OCI-LY7 (cell line): ENCODE measurements around the gene AGAP3. TPM values are rescaled to one million over a fixed set of nuclear protein-coding genes. Genes with fewer than 3 reads are reported as not detected.
"Not testable (repeated sequence)": the region's sequence is repeated elsewhere in the genome, so short reads cannot be mapped to it uniquely, and the experiment has no call there.

Experiments
- BruUV-seq: library from RNA; stranded (reverse); fragments of 400-500 nt; replicated peaks from 2 replicates; lab custom pipeline; 2021; lab: Mats Ljungman, UMichigan
- CTCF ChIA-PET: fragments of 300-600 bp; sonication (Branson Sonifier 250); formaldehyde crosslinking; loops from one replicate; lab custom pipeline; 2022; ENCODE audit warnings: antibody characterized with exemption; ENCODE audit not compliant: unreplicated experiment; lab: Charles Lee
- POLR2A ChIA-PET: fragments of 300-600 bp; sonication (Branson Sonifier 250); formaldehyde crosslinking; loops from one replicate; lab custom pipeline; 2022; ENCODE audit warnings: antibody characterized with exemption; lab: Charles Lee
- DNase-seq: peaks from one replicate; pipeline ENCODE4 v3.0.0-alpha.2; 2015; ENCODE audit warnings: low spot score
- H2AFZ ChIP-seq: fragments of 200-600 bp; sonication (generic), shearing (Covaris generic); 2 replicates; pipeline ENCODE4 v1.6.1; 2014; ENCODE audit warnings: mild to moderate bottlenecking, antibody characterized with exemption, low read length, moderate library complexity
- H3K27ac ChIP-seq: fragments of 200-600 bp; sonication (generic); 2 replicates; pipeline ENCODE4 v1.5.1; 2014; ENCODE audit warnings: mixed run types, low read depth, mild to moderate bottlenecking, moderate library complexity, low read length, inconsistent platforms; ENCODE audit not compliant: poor library complexity, severe bottlenecking
- H3K36me3 ChIP-seq: fragments of 200-600 bp; sonication (generic); 2 replicates; pipeline ENCODE4 v1.6.1; 2014; ENCODE audit warnings: mild to moderate bottlenecking, antibody characterized with exemption, low read length, moderate library complexity, mixed read lengths; ENCODE audit not compliant: insufficient read depth
- H3K4me1 ChIP-seq: fragments of 200-600 bp; sonication (generic); 2 replicates; pipeline ENCODE4 v1.5.1; 2014; ENCODE audit warnings: mild to moderate bottlenecking, low read length; ENCODE audit not compliant: insufficient read depth, poor library complexity, severe bottlenecking
- H3K4me2 ChIP-seq: fragments of 200-600 bp; sonication (generic); 2 replicates; pipeline ENCODE4 v1.6.1; 2014; ENCODE audit warnings: mild to moderate bottlenecking, low read length
- H3K4me3 ChIP-seq: fragments of 200-600 bp; sonication (generic); 2 replicates; pipeline ENCODE4 v1.5.1; 2014; ENCODE audit warnings: mild to moderate bottlenecking, low read depth, low read length; ENCODE audit not compliant: poor library complexity, severe bottlenecking
- H3K79me2 ChIP-seq: fragments of 200-600 bp; sonication (generic); 2 replicates; pipeline ENCODE4 v1.6.1; 2016; ENCODE audit warnings: low read depth, mild to moderate bottlenecking, low read length, moderate library complexity, mixed read lengths; ENCODE audit not compliant: insufficient read depth
- H3K9me2 ChIP-seq: fragments of 200-600 bp; sonication (generic); 2 replicates; pipeline ENCODE4 v1.6.1; 2016; ENCODE audit warnings: mild to moderate bottlenecking, low read length, mixed read lengths; ENCODE audit not compliant: insufficient read depth
- H3K9me3 ChIP-seq: fragments of 200-600 bp; sonication (generic); 2 replicates; pipeline ENCODE4 v1.6.1; 2014; ENCODE audit warnings: mild to moderate bottlenecking, mixed run types, low read length, mixed read lengths
- H4K20me1 ChIP-seq: fragments of 200-600 bp; sonication (generic); 2 replicates; pipeline ENCODE4 v1.6.1; 2014; ENCODE audit warnings: mild to moderate bottlenecking, antibody characterized with exemption, low read length, moderate library complexity, mixed read lengths; ENCODE audit not compliant: insufficient read depth
- CTCF ChIP-seq: fragments of 200-600 bp; sonication (generic); conservative IDR thresholded peaks from 2 replicates; pipeline ENCODE4 v1.5.1; 2014; ENCODE audit warnings: mild to moderate bottlenecking, antibody characterized with exemption, low read length, moderate library complexity, mixed read lengths
- EZH2phosphoT487 ChIP-seq: fragments of 200-600 bp; sonication (generic); IDR thresholded peaks from 2 replicates; pipeline ENCODE4 v1.6.1; 2018; ENCODE audit warnings: low read depth, borderline replicate concordance, mild to moderate bottlenecking, mixed run types, antibody characterized with exemption, low read length, moderate library complexity, mixed read lengths
- intact Hi-C: fragments of 100-400 bp; cut with micrococcal nuclease; formaldehyde crosslinking; loops from one replicate; pipeline ENCODE4 v1.10.0; 2022; ENCODE audit not compliant: unreplicated experiment
- total RNA-seq, 2 experiments: library from RNA; depleted of rRNA in 1 of 2; stranded (reverse); fragments of >200 nt in 1 of 2; shearing (Covaris generic) in 1 of 2; gene quantifications; 2 replicates each; pipeline ENCODE4 v1.2.3, GENCODE V29; 2014 to 2022

The AGAP3 gene
- total RNA-seq, 2 experiments from 2014 or later = 4.8 to 30.9 TPM

- POLR2A ChIA-PET = no interaction called here
- Histone ChIP-seq H3K36me3 (peaks cover 14% of the 10 kb centered on the region), H3K9me3 (no peaks in the 10 kb centered on the region), H3K4me2 (no peak overlapping the region), H4K20me1 (no peaks in the 10 kb centered on the region), H3K9me2 (no peaks in the 10 kb centered on the region), H3K27ac (no peak overlapping the region), H3K4me3 (no peak overlapping the region), H2AFZ (no peak overlapping the region), H3K79me2 (no peaks in the 10 kb centered on the region), H3K4me1 (no peaks in the 10 kb centered on the region)
- CTCF ChIA-PET = no interaction called here
- no TSS peak for BruUV-seq
- DNase-seq = no peak
- intact Hi-C loops = no loop called here
- TF ChIP-seq EZH2phosphoT487 = no peak
- no peak for TF ChIP-seq CTCF
Observed at GRCh38 chr7:151039850-151040548, 46.3 kb upstream of the AGAP3 start.

- intact Hi-C loops = no loop called here
- H2AFZ ChIP-seq = no peak overlapping the region
- no peak overlapping the region for H3K4me3 ChIP-seq
- H3K9me3 ChIP-seq = no peaks in the 10 kb centered on the region
- no peaks in the 10 kb centered on the region for H3K4me1 ChIP-seq
- no peak overlapping the region for H3K27ac ChIP-seq
- no peaks in the 10 kb centered on the region for H4K20me1 ChIP-seq
- POLR2A ChIA-PET = no interaction called here
- no peak for TF ChIP-seq EZH2phosphoT487
- no peak for TF ChIP-seq CTCF
- no peaks in the 10 kb centered on the region for H3K9me2 ChIP-seq
- no peak overlapping the region for H3K4me2 ChIP-seq
- H3K36me3 ChIP-seq = peaks cover 14% of the 10 kb centered on the region
- H3K79me2 ChIP-seq = no peaks in the 10 kb centered on the region
- no TSS peak for BruUV-seq
- no peak for DNase-seq
- CTCF ChIA-PET = no interaction called here
Observed at GRCh38 chr7:151040616-151041375, 45.5 kb upstream of the AGAP3 start.

- H3K4me3 ChIP-seq, H3K9me2 ChIP-seq, H3K36me3 ChIP-seq, H3K4me2 ChIP-seq, intact Hi-C loops, H3K4me1 ChIP-seq, BruUV-seq, H4K20me1 ChIP-seq, CTCF ChIA-PET, H3K27ac ChIP-seq, POLR2A ChIA-PET, H2AFZ ChIP-seq, DNase-seq, H3K79me2 ChIP-seq, H3K9me3 ChIP-seq: not testable (repeated sequence)
Observed at GRCh38 chr7:151043449-151043848, 42.8 kb upstream of the AGAP3 start.
